ENCODE measurements around the gene POLR1G.

Gene POLR1G

GRCh38 chr19:45443462-45444317, 37.2 kb downstream of the POLR1G start:
- in situ Hi-C loops (cut with HindIII; ENCODE audit: low sequenced_read_pairs), result loop anchor here (5.0 kb wide), 1 partner anchor 34 kb away; no protein-coding TSS in a partner anchor

- in situ Hi-C loops (cut with HindIII; ENCODE audit: low sequenced_read_pairs), result loop anchor here (5.0 kb wide), 1 partner anchor 33 kb away; no protein-coding TSS in a partner anchor
Measured at GRCh38 chr19:45444318-45445041, 38.0 kb downstream of the POLR1G start.

- in situ Hi-C loops (cut with HindIII; ENCODE audit: low sequenced_read_pairs), result no loop called here
Measured at GRCh38 chr19:45445139-45445538, 38.7 kb downstream of the POLR1G start.

GRCh38 chr19:45446295-45446694, 39.9 kb downstream of the POLR1G start:
- in situ Hi-C loops (cut with HindIII; ENCODE audit: low sequenced_read_pairs), result no loop called here

- in situ Hi-C loops (cut with HindIII; ENCODE audit: low sequenced_read_pairs), result no loop called here
Measured at GRCh38 chr19:45446944-45447343, 40.5 kb downstream of the POLR1G start.

- in situ Hi-C loops (cut with HindIII; ENCODE audit: low sequenced_read_pairs), result no loop called here
Measured at GRCh38 chr19:45448425-45448756, 41.9 kb downstream of the POLR1G start.

- in situ Hi-C loops (cut with HindIII; ENCODE audit: low sequenced_read_pairs), result no loop called here
Measured at GRCh38 chr19:45448887-45449299, 42.4 kb downstream of the POLR1G start.

- in situ Hi-C loops (cut with HindIII; ENCODE audit: low sequenced_read_pairs), result no loop called here
Measured at GRCh38 chr19:45450012-45450333, 43.5 kb downstream of the POLR1G start.

GRCh38 chr19:45451131-45451849, 44.8 kb downstream of the POLR1G start:
- in situ Hi-C loops (cut with HindIII; ENCODE audit: low sequenced_read_pairs), result no loop called here

- in situ Hi-C loops (cut with HindIII; ENCODE audit: low sequenced_read_pairs), result no loop called here
Measured at GRCh38 chr19:45451850-45452387, 45.5 kb downstream of the POLR1G start.

GRCh38 chr19:45455707-45456499, 49.5 kb downstream of the POLR1G start:
- in situ Hi-C loops (cut with HindIII; ENCODE audit: low sequenced_read_pairs), result no loop called here

GRCh38 chr19:45456500-45456815, 50.0 kb downstream of the POLR1G start:
- in situ Hi-C loops (cut with HindIII; ENCODE audit: low sequenced_read_pairs), result no loop called here

- in situ Hi-C loops (cut with HindIII; ENCODE audit: low sequenced_read_pairs), result no loop called here
Measured at GRCh38 chr19:45457776-45458175, 51.3 kb downstream of the POLR1G start.

Data from endothelial cell of hepatic sinusoid (primary cell).